ENCODE data around the gene PXMP2.

The PXMP2 gene

GRCh38 chr12:132702640-132703039 lies 15.3 kb downstream of the PXMP2 start:
- no peak overlapping the region for H2AFZ ChIP-seq (ENCODE audit: low read depth, low read length, severe bottlenecking)
- H3F3A ChIP-seq (ENCODE audit: insufficient read depth), result peaks cover 13% of the 10 kb centered on the region
- TF ChIP-seq EZH2phosphoT487 (conservative IDR thresholded peaks at IDR 0.05; ENCODE audit: low read length), result no peak
- no peak for TF ChIP-seq CTCF (IDR thresholded peaks at IDR 0.05; ENCODE audit: insufficient read depth, low read length, poor library complexity, severe bottlenecking)
- H3K9me2 ChIP-seq (replicated peaks; ENCODE audit: insufficient read depth, low read length), result no peaks in the 10 kb centered on the region
- 0 out of 2 replicates have a peak, but pooled peaks cover 2% of the 10 kb centered on the region for H3K36me3 ChIP-seq (ENCODE audit: low read length)
- H3K4me3 ChIP-seq (ENCODE audit: insufficient read depth, low read length, poor library complexity, severe bottlenecking), result no peak overlapping the region
- H3K27ac ChIP-seq (ENCODE audit: low read depth, low read length), result no peak overlapping the region
- no peak overlapping the region for H3K4me2 ChIP-seq (ENCODE audit: low read depth, low read length, poor library complexity, severe bottlenecking)
- H3K79me2 ChIP-seq (ENCODE audit: insufficient read depth, low read length), result peaks cover 13% of the 10 kb centered on the region; the same call in 1 of the 2 replicates
- no peaks in the 10 kb centered on the region for H3K9me3 ChIP-seq (ENCODE audit: insufficient read depth, low read length)
- no peaks in the 10 kb centered on the region for H3K27me3 ChIP-seq (ENCODE audit: low read length)
- H4K20me1 ChIP-seq (ENCODE audit: low read depth, low read length), result no peaks in the 10 kb centered on the region
- H3K9ac ChIP-seq (ENCODE audit: low read length), result no peak overlapping the region

GRCh38 chr12:132703641-132704040 lies 16.3 kb downstream of the PXMP2 start:
- TF ChIP-seq CTCF (IDR thresholded peaks at IDR 0.05; ENCODE audit: insufficient read depth, low read length, poor library complexity, severe bottlenecking) (no peak), EZH2phosphoT487 (conservative IDR thresholded peaks at IDR 0.05; ENCODE audit: low read length) (no peak)
- H3K79me2 ChIP-seq (ENCODE audit: insufficient read depth, low read length), result peaks cover 13% of the 10 kb centered on the region; the same call in 1 of the 2 replicates
- H3K4me3 ChIP-seq (ENCODE audit: insufficient read depth, low read length, poor library complexity, severe bottlenecking), result no peak overlapping the region

GRCh38 chr12:132707241-132707640 lies 19.9 kb downstream of the PXMP2 start:
- no peaks in the 10 kb centered on the region for H3K9me3 ChIP-seq (ENCODE audit: insufficient read depth, low read length)
- H3F3A ChIP-seq (ENCODE audit: insufficient read depth), result peaks cover 23% of the 10 kb centered on the region
- H3K4me2 ChIP-seq (ENCODE audit: low read depth, low read length, poor library complexity, severe bottlenecking), result no peak overlapping the region
- no peak overlapping the region for H3K4me3 ChIP-seq (ENCODE audit: insufficient read depth, low read length, poor library complexity, severe bottlenecking)
- H3K27ac ChIP-seq (ENCODE audit: low read depth, low read length), result no peak overlapping the region
- no peaks in the 10 kb centered on the region for H3K36me3 ChIP-seq (ENCODE audit: low read length)
- H4K20me1 ChIP-seq (ENCODE audit: low read depth, low read length), result no peaks in the 10 kb centered on the region
- H2AFZ ChIP-seq (ENCODE audit: low read depth, low read length, severe bottlenecking), result no peak overlapping the region
- H3K79me2 ChIP-seq (ENCODE audit: insufficient read depth, low read length), result peaks cover 25% of the 10 kb centered on the region
- no peak overlapping the region for H3K9ac ChIP-seq (ENCODE audit: low read length)
- TF ChIP-seq EZH2phosphoT487 (conservative IDR thresholded peaks at IDR 0.05; ENCODE audit: low read length) (no peak), CTCF (IDR thresholded peaks at IDR 0.05; ENCODE audit: insufficient read depth, low read length, poor library complexity, severe bottlenecking) (no peak)
- no peaks in the 10 kb centered on the region for H3K9me2 ChIP-seq (replicated peaks; ENCODE audit: insufficient read depth, low read length)
- H3K27me3 ChIP-seq (ENCODE audit: low read length), result no peaks in the 10 kb centered on the region

More at GRCh38 chr12:132703641-132704040, 16.3 kb downstream of the PXMP2 start:
- Histone ChIP-seq H4K20me1 (ENCODE audit: low read depth, low read length) (no peaks in the 10 kb centered on the region), H3K9me3 (ENCODE audit: insufficient read depth, low read length) (no peaks in the 10 kb centered on the region), H3K9ac (ENCODE audit: low read length) (no peak overlapping the region), H3K4me2 (ENCODE audit: low read depth, low read length, poor library complexity, severe bottlenecking) (no peak overlapping the region), H3K36me3 (ENCODE audit: low read length) (0 out of 2 replicates have a peak, but pooled peaks cover 2% of the 10 kb centered on the region), H3K9me2 (replicated peaks; ENCODE audit: insufficient read depth, low read length) (no peaks in the 10 kb centered on the region), H2AFZ (ENCODE audit: low read depth, low read length, severe bottlenecking) (no peak overlapping the region), H3F3A (ENCODE audit: insufficient read depth) (peaks cover 18% of the 10 kb centered on the region), H3K27ac (ENCODE audit: low read depth, low read length) (no peak overlapping the region), H3K27me3 (ENCODE audit: low read length) (no peaks in the 10 kb centered on the region)

Data from SU-DHL-6 (cell line).